ENCODE data around the gene ABCA4.
"Not testable (repeated sequence)": the region's sequence is repeated elsewhere in the genome, so short reads cannot be mapped to it uniquely, and the experiment has no call there.

Gene ABCA4

GRCh38 chr1:94120991-94121390 is at the start of gene ABCA4:
Gene ABCA4 (minus strand): TSS chr1:94121148. CDS start chr1:94121045, 103 bp downstream.
- Mint-ChIP-seq H3K27ac (no peak within 1 kb of the TSS), H3K4me1 (ENCODE audit: low read depth) (no peaks in the 10 kb centered on the region), H3K36me3 (ENCODE audit: low read depth) (no peaks in the 10 kb centered on the region), H3K9me3 (no peaks in the 10 kb centered on the region), H3K4me3 (no peak within 1 kb of the TSS), H3K27me3 (peaks cover 77% of the 10 kb centered on the region)
- intact Hi-C loops (cut with micrococcal nuclease): no loop called here

DNA sequence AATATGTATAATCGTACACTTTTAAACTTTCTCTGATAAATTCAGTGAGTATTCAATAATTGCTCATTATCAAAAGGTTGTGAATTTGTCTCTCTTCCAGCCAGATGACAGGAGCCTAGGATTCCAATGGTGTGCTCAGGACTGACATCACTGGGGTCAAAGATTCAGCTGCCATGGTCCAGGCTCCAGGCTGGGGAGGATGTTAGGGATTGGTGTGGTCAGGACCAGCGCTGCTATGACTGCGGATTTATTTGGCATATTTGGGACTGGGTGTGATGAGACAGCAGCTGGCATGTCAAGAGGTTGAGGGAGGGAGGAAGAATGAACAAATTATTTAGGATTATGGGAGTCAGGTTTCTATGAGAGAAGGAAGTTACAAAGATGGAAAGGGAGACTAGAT is 48.2 kb upstream of the ABCA4 start:
- Mint-ChIP-seq H3K4me1 (ENCODE audit: low read depth) (no peaks in the 10 kb centered on the region), H3K4me3 (no peak overlapping the region), H3K36me3 (ENCODE audit: low read depth) (no peaks in the 10 kb centered on the region), H3K27ac (no peak overlapping the region), H3K27me3 (peaks cover 17% of the 10 kb centered on the region), H3K9me3 (peaks cover 8% of the 10 kb centered on the region)
- intact Hi-C loops (cut with micrococcal nuclease): no loop called here

DNA sequence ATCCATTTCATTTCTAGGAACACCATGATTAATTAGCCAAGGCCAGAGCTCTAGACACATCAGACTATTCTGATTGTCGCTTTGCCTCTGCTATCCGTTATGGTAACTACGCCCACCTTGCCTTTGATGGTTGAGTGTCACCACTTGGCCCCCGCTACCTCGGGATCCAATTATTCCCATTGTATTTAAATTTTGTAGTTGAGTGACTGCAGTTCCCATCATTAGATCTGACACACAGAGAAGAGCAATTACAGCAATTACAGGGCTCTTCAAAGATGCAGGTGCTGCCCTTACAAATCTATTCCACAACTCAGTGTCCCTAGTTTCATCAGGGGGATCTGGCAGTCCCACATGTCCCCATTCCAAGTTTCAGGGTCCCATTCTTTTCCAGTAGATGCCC is 44.9 kb upstream of the ABCA4 start:
- no peak overlapping the region for H3K27ac Mint-ChIP-seq
- H3K27me3 Mint-ChIP-seq: peaks cover 12% of the 10 kb centered on the region
- H3K9me3 Mint-ChIP-seq: peaks cover 8% of the 10 kb centered on the region
- intact Hi-C loops (cut with micrococcal nuclease): no loop called here
- no peak overlapping the region for H3K4me3 Mint-ChIP-seq
- no peaks in the 10 kb centered on the region for H3K36me3 Mint-ChIP-seq (ENCODE audit: low read depth)
- H3K4me1 Mint-ChIP-seq (ENCODE audit: low read depth): no peaks in the 10 kb centered on the region

GRCh38 chr1:94164885-94165284 is 43.9 kb upstream of the ABCA4 start:
- H3K4me3 Mint-ChIP-seq; H3K9me3 Mint-ChIP-seq; intact Hi-C loops (cut with micrococcal nuclease); H3K4me1 Mint-ChIP-seq (ENCODE audit: low read depth); H3K36me3 Mint-ChIP-seq (ENCODE audit: low read depth); H3K27ac Mint-ChIP-seq: not testable (repeated sequence)
- H3K27me3 Mint-ChIP-seq: peaks cover 15% of the 10 kb centered on the region

- H3K27ac Mint-ChIP-seq; H3K4me3 Mint-ChIP-seq; intact Hi-C loops (cut with micrococcal nuclease); H3K36me3 Mint-ChIP-seq (ENCODE audit: low read depth); H3K4me1 Mint-ChIP-seq (ENCODE audit: low read depth); H3K9me3 Mint-ChIP-seq: not testable (repeated sequence)
- peaks cover 11% of the 10 kb centered on the region for H3K27me3 Mint-ChIP-seq
These were observed 43.2 kb upstream of the ABCA4 start for GRCh38 chr1:94164121-94164520.

DNA sequence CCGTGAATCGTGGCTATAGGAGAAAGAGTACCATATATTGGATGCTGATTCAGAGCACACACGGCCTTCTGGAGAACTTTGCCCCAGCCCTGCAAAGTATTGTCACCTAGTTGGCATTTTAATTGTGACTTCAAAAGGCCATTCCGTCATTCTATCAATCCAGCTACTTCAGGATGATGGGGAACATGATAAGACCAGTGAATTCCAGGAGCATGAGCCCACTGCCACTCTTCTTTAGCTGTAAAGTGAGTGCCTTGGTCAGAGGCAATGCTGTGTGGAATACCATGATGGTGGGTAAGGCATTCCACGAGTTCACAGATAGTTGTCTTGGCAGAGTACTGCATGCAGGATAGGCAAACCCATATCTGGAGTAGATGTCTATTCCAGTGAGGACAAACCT is 42.3 kb upstream of the ABCA4 start:
- H3K27ac Mint-ChIP-seq: not testable (repeated sequence)

GRCh38 chr1:94160811-94161210 is 39.9 kb upstream of the ABCA4 start:
- H3K36me3 Mint-ChIP-seq (ENCODE audit: low read depth): no peaks in the 10 kb centered on the region
- H3K27me3 Mint-ChIP-seq: peaks cover 17% of the 10 kb centered on the region
- no peaks in the 10 kb centered on the region for H3K4me1 Mint-ChIP-seq (ENCODE audit: low read depth)
- no peak overlapping the region for H3K4me3 Mint-ChIP-seq
- intact Hi-C loops (cut with micrococcal nuclease): no loop called here
- no peak overlapping the region for H3K27ac Mint-ChIP-seq
- H3K9me3 Mint-ChIP-seq: peaks cover 12% of the 10 kb centered on the region

More for the DNA sequence above, 42.3 kb upstream of the ABCA4 start:
- peaks cover 13% of the 10 kb centered on the region for H3K27me3 Mint-ChIP-seq
- H3K36me3 Mint-ChIP-seq (ENCODE audit: low read depth); H3K4me1 Mint-ChIP-seq (ENCODE audit: low read depth); H3K9me3 Mint-ChIP-seq; intact Hi-C loops (cut with micrococcal nuclease); H3K4me3 Mint-ChIP-seq: not testable (repeated sequence)

- Mint-ChIP-seq H3K4me1 (ENCODE audit: low read depth) (no peaks in the 10 kb centered on the region), H3K9me3 (peaks cover 8% of the 10 kb centered on the region), H3K4me3 (no peak overlapping the region), H3K27ac (no peak overlapping the region), H3K27me3 (peaks cover 14% of the 10 kb centered on the region), H3K36me3 (ENCODE audit: low read depth) (no peaks in the 10 kb centered on the region)
- intact Hi-C loops (cut with micrococcal nuclease): no loop called here
These were observed 35.2 kb upstream of the ABCA4 start for GRCh38 chr1:94156096-94156625.

DNA sequence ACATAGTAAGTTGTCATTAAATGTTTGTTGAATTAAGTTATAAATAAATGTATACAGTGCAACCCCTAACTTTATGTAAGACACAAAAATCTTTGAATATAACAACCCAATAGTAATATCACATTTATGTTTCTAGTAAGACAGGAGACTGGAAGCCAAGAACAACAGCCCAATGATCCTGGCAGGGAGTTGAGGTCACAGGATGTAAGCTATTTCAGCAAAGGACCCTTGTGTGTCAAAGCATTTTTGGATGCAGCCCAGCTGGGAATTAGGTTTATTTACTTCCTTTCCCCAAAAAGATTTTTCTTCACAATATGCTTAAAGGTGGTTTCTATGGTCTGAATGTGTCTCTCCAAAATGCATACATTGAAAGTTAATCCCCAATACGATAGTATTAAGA is 34.0 kb upstream of the ABCA4 start:
- Mint-ChIP-seq H3K27me3 (peaks cover 12% of the 10 kb centered on the region), H3K4me3 (no peak overlapping the region)

DNA sequence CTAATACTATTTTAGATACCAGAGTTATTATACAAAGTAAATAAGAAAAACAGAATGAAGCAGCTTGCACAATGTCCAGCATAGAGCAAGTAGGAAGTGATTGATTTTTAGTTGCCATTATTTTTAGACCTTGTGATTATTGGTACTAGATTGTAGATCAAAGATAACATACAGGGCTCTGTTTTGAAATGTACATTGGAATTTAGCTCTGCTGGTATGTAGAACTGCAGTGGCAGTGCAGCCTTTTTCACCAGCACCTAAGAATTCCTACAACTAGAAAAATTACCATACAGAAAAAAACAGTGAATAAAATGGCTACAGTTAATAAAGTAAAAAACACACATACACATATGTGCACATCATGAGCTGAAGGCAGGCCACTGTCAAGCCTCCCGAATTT is 32.2 kb upstream of the ABCA4 start:
- no peaks in the 10 kb centered on the region for H3K4me1 Mint-ChIP-seq (ENCODE audit: low read depth)
- H3K9me3 Mint-ChIP-seq: peaks cover 8% of the 10 kb centered on the region
- H3K27me3 Mint-ChIP-seq: peaks cover 10% of the 10 kb centered on the region
- intact Hi-C loops (cut with micrococcal nuclease): no loop called here
- H3K27ac Mint-ChIP-seq: no peak overlapping the region
- no peak overlapping the region for H3K4me3 Mint-ChIP-seq
- no peaks in the 10 kb centered on the region for H3K36me3 Mint-ChIP-seq (ENCODE audit: low read depth)

More for the DNA sequence above, 34.0 kb upstream of the ABCA4 start:
- H3K27ac Mint-ChIP-seq: no peak overlapping the region
- H3K36me3 Mint-ChIP-seq (ENCODE audit: low read depth): no peaks in the 10 kb centered on the region
- no peaks in the 10 kb centered on the region for H3K4me1 Mint-ChIP-seq (ENCODE audit: low read depth)
- intact Hi-C loops (cut with micrococcal nuclease): no loop called here
- peaks cover 8% of the 10 kb centered on the region for H3K9me3 Mint-ChIP-seq

DNA sequence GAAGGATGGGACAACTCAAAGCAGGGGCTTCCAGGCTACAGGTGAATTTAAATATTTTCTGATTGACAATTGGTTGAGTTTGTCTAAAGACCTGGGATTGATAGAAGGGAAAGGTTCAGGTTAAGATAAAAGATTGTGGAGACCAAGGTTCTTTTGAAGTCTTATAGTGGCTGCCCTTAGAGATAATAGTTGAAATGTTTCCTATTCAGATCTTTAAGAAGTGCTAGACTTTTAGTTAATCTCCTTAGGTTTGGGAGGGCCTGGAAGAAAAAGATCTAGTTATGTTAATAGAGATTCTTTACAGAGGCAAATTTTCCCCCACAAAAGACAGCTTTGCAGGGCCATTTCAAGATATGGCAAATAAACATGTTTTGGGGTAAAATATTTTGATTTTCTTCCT is 28.2 kb upstream of the ABCA4 start:
- H3K27me3 Mint-ChIP-seq; H3K9me3 Mint-ChIP-seq; H3K27ac Mint-ChIP-seq; H3K4me3 Mint-ChIP-seq; intact Hi-C loops (cut with micrococcal nuclease); H3K36me3 Mint-ChIP-seq (ENCODE audit: low read depth); H3K4me1 Mint-ChIP-seq (ENCODE audit: low read depth): not testable (repeated sequence)

DNA sequence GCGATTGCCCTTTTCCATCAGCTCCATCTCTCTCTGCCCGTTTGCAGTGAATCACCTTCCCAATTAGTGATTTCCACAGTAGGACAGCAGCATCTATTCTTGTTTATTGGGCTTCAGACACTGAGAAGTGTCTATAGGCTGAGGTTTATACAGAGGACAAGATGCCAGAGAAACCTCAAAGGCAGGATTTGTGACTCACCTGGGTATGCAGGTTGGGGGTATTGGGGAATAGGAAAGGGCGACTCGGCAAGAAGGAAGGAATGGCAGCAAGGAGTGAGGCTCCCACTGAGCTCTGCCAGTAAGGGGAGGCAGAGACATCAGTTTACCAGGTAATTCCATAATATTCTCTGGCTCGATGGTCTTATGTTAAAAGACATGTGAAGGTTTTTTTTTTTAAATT is 25.3 kb upstream of the ABCA4 start:
- H3K4me1 Mint-ChIP-seq (ENCODE audit: low read depth): no peaks in the 10 kb centered on the region
- H3K36me3 Mint-ChIP-seq (ENCODE audit: low read depth): no peaks in the 10 kb centered on the region
- H3K4me3 Mint-ChIP-seq: no peak overlapping the region
- peaks cover 10% of the 10 kb centered on the region for H3K27me3 Mint-ChIP-seq
- H3K27ac Mint-ChIP-seq: no peak overlapping the region
- H3K9me3 Mint-ChIP-seq: no peaks in the 10 kb centered on the region
- intact Hi-C loops (cut with micrococcal nuclease): no loop called here

DNA sequence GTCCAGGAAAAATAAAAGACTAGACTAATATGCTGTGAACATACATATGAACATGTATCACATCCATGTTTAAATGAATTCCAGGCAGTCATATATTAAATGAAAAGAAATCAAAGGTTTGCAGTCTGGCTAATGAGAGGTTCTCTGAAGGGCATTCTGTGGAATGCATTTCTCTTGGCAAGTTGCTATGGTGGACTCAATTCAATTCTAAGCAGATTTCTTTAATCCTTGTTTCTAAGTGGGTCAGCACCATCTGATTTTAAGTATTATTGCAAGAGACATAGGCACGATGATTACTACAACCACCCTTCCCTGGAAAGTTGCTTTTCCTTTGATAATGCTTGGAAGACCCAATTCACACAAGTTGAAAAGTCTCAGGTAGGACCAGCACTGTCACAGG is 23.9 kb upstream of the ABCA4 start:
- H3K4me3 Mint-ChIP-seq: no peak overlapping the region
- H3K27me3 Mint-ChIP-seq: peaks cover 14% of the 10 kb centered on the region
- no peaks in the 10 kb centered on the region for H3K36me3 Mint-ChIP-seq (ENCODE audit: low read depth)
- no peaks in the 10 kb centered on the region for H3K9me3 Mint-ChIP-seq
- intact Hi-C loops (cut with micrococcal nuclease): no loop called here
- no peak overlapping the region for H3K27ac Mint-ChIP-seq
- H3K4me1 Mint-ChIP-seq (ENCODE audit: low read depth): no peaks in the 10 kb centered on the region

DNA sequence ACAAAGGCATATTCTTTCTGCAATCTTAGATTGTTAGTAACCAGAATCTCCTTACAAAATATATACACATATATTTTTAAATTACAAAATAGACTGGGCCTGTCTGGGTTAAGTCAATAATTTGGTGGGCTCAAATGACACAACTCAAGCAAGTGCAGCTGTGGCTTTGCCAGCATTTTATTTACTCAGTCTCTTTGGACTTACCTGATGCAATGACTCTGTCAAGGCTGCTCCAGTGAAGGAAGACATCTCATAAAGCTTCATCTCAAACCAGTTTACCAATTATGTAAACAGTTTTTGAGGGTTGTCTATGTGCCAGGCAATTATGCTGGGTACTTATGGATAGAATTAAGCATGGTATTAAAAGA is 22.8 kb upstream of the ABCA4 start:
- Mint-ChIP-seq H3K27me3 (peaks cover 13% of the 10 kb centered on the region), H3K27ac (no peak overlapping the region), H3K4me1 (ENCODE audit: low read depth) (no peaks in the 10 kb centered on the region), H3K9me3 (no peaks in the 10 kb centered on the region), H3K4me3 (no peak overlapping the region), H3K36me3 (ENCODE audit: low read depth) (no peaks in the 10 kb centered on the region)
- intact Hi-C loops (cut with micrococcal nuclease): no loop called here

DNA sequence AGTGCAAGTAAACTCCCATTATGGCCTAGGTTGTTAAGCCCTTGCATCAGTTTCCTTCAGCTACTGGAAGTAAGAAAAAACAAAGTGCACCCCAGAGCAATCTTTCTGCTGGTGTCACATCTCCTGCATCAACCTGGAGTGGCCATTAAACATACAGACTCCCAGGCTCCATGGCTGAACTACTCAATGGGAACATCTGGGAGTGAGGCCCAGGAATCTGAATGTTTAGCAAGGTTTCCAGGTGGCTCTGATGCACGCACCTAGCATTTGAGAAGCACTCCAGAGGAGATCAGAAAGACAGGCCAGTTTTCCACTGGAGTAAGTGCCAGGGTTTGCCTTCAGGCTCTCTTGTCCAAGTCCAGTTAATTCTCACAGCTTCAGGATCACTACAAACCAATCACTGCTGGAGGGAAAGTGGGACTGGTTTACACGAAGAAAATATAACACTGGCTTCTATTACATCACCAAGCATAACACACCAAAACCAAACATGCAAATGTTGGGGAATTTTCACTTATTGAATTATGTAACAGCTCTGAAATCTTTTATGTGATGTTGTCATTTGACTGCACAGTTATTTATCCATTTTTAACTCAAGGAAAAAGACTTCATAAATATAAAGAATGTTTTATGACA is 22.3 kb upstream of the ABCA4 start:
- Mint-ChIP-seq H3K9me3 (no peaks in the 10 kb centered on the region), H3K36me3 (ENCODE audit: low read depth) (no peaks in the 10 kb centered on the region), H3K27me3 (peaks cover 13% of the 10 kb centered on the region), H3K4me1 (ENCODE audit: low read depth) (no peaks in the 10 kb centered on the region), H3K4me3 (no peak overlapping the region), H3K27ac (no peak overlapping the region)
- intact Hi-C loops (cut with micrococcal nuclease): no loop called here

All from dendritic cell treated with granulocyte-macrophage colony-stimulating factor and Interleukin-4, amounts not matched to agents 40 ng/mL and 50 ng/mL, for 4 days (primary cell).